Smooth muscle cell of the umbilical artery (primary cell): ENCODE measurements around the gene KDM3A. TPM values are rescaled to one million over a fixed set of nuclear protein-coding genes. Genes with fewer than 3 reads are reported as not detected.

Experiments
- total RNA-seq: library from RNA; depleted of rRNA; stranded (reverse); fragments of >200 nt; gene quantifications from 2 replicates; pipeline ENCODE4 v1.2.3, GENCODE V29; 2014

Gene KDM3A, protein sequence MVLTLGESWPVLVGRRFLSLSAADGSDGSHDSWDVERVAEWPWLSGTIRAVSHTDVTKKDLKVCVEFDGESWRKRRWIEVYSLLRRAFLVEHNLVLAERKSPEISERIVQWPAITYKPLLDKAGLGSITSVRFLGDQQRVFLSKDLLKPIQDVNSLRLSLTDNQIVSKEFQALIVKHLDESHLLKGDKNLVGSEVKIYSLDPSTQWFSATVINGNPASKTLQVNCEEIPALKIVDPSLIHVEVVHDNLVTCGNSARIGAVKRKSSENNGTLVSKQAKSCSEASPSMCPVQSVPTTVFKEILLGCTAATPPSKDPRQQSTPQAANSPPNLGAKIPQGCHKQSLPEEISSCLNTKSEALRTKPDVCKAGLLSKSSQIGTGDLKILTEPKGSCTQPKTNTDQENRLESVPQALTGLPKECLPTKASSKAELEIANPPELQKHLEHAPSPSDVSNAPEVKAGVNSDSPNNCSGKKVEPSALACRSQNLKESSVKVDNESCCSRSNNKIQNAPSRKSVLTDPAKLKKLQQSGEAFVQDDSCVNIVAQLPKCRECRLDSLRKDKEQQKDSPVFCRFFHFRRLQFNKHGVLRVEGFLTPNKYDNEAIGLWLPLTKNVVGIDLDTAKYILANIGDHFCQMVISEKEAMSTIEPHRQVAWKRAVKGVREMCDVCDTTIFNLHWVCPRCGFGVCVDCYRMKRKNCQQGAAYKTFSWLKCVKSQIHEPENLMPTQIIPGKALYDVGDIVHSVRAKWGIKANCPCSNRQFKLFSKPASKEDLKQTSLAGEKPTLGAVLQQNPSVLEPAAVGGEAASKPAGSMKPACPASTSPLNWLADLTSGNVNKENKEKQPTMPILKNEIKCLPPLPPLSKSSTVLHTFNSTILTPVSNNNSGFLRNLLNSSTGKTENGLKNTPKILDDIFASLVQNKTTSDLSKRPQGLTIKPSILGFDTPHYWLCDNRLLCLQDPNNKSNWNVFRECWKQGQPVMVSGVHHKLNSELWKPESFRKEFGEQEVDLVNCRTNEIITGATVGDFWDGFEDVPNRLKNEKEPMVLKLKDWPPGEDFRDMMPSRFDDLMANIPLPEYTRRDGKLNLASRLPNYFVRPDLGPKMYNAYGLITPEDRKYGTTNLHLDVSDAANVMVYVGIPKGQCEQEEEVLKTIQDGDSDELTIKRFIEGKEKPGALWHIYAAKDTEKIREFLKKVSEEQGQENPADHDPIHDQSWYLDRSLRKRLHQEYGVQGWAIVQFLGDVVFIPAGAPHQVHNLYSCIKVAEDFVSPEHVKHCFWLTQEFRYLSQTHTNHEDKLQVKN (N-terminal part only)
- total RNA-seq: 34.7 and 46.1 TPM in 2 replicates

DNA sequence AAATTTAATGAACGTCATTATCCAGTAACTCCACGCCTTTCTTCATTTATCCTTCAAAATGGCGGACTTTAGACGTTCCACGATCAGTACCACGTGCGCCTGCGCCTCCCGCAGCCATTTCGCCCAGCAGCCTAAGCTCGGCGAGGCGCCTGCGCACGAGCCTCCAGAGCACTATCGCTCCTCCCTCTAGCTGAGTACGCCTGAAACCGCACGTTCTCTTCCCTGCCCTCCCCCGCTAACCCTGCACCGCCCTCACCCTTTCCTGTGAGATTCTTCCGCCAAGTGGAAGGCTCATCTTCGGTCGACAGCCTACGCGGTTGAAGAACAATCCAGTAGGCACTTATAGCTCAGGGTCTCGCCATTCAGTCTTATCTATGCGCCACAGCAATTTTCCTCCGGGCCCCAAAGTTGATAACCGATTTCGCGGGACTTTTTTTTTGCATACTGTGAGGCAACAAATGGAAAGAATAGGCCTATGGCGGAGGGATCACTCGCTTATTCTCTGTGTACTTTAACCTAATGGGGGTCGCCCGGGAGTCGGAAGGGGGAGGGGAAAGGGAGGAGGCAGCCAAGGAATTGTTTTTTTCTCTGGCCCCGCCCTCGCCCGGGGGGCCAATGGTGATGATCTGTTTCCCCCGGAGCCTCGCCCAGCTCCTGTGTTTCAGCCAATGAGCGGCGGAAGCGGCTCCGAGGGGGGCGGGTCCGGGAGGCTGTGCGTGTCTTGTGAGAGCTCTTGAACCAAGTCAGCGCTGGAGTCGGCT is at the start of gene KDM3A:
KDM3A (plus strand) TSS at position 741 of the 761 bp plus-strand sequence. CDS start 677 bp downstream, outside the sequence.

Other genes starting within 250 kb of the KDM3A start
- 43.7 and 72.4 TPM in 2 replicates for gene IMMT, start 245.9 kb upstream of the KDM3A start, total RNA-seq
- gene MRPL35, start 241.9 kb upstream of the KDM3A start, total RNA-seq: 24.1 and 37.1 TPM in 2 replicates
- under 0.01 and 0.18 TPM in 2 replicates for gene REEP1, start 103.7 kb upstream of the KDM3A start, total RNA-seq
- 91.5 and 171 TPM in 2 replicates for gene CHMP3, start 122.1 kb downstream of the KDM3A start, total RNA-seq
- gene RNF103, start 182.5 kb downstream of the KDM3A start, total RNA-seq: 14.5 and 14.6 TPM in 2 replicates